Putamen (tissue), 1 donor: ENCODE measurements around the gene AR.

Experiments used
- DNase-seq: peaks from one replicate; pipeline ENCODE4 v3.0.0-alpha.2; 2016; ENCODE audit warnings: low spot score

AR gene, protein sequence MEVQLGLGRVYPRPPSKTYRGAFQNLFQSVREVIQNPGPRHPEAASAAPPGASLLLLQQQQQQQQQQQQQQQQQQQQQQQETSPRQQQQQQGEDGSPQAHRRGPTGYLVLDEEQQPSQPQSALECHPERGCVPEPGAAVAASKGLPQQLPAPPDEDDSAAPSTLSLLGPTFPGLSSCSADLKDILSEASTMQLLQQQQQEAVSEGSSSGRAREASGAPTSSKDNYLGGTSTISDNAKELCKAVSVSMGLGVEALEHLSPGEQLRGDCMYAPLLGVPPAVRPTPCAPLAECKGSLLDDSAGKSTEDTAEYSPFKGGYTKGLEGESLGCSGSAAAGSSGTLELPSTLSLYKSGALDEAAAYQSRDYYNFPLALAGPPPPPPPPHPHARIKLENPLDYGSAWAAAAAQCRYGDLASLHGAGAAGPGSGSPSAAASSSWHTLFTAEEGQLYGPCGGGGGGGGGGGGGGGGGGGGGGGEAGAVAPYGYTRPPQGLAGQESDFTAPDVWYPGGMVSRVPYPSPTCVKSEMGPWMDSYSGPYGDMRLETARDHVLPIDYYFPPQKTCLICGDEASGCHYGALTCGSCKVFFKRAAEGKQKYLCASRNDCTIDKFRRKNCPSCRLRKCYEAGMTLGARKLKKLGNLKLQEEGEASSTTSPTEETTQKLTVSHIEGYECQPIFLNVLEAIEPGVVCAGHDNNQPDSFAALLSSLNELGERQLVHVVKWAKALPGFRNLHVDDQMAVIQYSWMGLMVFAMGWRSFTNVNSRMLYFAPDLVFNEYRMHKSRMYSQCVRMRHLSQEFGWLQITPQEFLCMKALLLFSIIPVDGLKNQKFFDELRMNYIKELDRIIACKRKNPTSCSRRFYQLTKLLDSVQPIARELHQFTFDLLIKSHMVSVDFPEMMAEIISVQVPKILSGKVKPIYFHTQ

GRCh38 chrX:67543818-67544217 lies at the start of gene AR:
TSS of gene AR (plus strand) at chrX:67544021. CDS start at chrX:67545147, 1,126 bp downstream.
- no peak for DNase-seq

DNA sequence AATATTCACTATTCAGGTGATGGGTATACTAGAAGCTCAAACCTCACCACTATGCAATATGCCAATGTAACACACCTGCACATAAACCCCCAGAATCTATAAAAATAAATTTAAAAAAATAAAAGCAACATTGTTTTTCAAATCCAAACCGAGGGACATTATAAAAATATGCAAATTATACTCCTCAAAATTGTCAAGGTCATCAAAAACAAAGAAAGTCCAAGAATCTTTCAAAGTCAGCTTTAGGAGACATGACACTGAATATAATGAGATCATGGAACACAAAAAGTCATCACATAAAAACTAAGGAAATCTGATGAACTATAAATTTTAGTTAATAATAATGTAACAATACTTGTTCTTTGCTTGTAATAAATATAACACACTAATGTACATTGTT lies 43.2 kb upstream of the AR start:
- DNase-seq: no peak

DNA sequence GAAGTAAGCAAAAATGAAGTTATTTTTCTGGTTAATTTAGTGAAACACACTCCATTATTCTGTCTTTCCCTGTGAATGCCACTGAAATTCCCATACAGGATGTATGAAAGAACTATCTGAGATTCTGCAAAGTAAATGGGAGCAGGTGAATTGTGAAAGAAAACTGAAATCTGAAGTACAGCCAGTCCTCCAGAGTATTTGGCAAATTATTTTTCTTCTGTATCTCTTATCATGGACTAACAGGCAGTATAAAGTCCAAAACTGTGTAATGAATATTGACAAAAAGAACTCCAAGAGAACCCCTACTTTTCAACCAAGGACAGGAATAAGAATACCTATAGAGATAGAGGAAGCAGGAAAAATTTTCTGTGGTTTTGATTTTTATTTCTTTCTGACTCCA lies 40.8 kb upstream of the AR start:
- no peak for DNase-seq

DNA sequence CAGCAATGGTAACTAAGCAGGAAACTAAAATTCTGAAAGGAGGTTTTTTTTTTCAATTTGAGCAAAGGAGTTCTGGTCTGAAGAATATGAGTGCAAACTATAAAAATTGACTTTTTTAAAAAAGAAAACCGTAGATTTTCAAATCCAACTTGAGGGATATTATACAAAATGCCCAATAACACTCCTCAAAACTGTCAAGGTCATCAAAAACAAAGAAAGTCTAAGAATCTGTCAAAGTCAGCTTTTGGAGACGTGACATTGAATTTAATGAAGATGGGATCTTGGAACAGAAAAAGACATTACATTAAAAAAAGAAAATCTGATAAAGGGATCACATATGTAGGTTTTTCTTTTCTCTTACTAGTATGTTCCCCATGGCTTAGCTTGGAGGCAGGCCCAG lies 40.4 kb upstream of the AR start:
- DNase-seq: no peak

GRCh38 chrX:67520671-67521070 lies 23.1 kb upstream of the AR start:
- DNase-seq: no peak

- DNase-seq: no peak
Observed at GRCh38 chrX:67523002-67523681, 20.7 kb upstream of the AR start.

- no peak for DNase-seq
Observed at GRCh38 chrX:67523932-67524331, 19.9 kb upstream of the AR start.

GRCh38 chrX:67524428-67524827 lies 19.4 kb upstream of the AR start:
- no peak for DNase-seq

- no peak for DNase-seq
Observed at GRCh38 chrX:67524950-67525691, 18.7 kb upstream of the AR start.

GRCh38 chrX:67536564-67536963 lies 7.3 kb upstream of the AR start:
- no peak for DNase-seq

GRCh38 chrX:67538383-67538782 lies 5.4 kb upstream of the AR start:
- DNase-seq: no peak

GRCh38 chrX:67544281-67545035 lies 637 bp downstream of the AR start:
- no peak for DNase-seq

DNA sequence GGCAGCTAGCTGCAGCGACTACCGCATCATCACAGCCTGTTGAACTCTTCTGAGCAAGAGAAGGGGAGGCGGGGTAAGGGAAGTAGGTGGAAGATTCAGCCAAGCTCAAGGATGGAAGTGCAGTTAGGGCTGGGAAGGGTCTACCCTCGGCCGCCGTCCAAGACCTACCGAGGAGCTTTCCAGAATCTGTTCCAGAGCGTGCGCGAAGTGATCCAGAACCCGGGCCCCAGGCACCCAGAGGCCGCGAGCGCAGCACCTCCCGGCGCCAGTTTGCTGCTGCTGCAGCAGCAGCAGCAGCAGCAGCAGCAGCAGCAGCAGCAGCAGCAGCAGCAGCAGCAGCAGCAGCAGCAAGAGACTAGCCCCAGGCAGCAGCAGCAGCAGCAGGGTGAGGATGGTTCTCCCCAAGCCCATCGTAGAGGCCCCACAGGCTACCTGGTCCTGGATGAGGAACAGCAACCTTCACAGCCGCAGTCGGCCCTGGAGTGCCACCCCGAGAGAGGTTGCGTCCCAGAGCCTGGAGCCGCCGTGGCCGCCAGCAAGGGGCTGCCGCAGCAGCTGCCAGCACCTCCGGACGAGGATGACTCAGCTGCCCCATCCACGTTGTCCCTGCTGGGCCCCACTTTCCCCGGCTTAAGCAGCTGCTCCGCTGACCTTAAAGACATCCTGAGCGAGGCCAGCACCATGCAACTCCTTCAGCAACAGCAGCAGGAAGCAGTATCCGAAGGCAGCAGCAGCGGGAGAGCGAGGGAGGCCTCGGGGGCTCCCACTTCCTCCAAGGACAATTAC lies 1.4 kb downstream of the AR start:
- DNase-seq: no peak

DNA sequence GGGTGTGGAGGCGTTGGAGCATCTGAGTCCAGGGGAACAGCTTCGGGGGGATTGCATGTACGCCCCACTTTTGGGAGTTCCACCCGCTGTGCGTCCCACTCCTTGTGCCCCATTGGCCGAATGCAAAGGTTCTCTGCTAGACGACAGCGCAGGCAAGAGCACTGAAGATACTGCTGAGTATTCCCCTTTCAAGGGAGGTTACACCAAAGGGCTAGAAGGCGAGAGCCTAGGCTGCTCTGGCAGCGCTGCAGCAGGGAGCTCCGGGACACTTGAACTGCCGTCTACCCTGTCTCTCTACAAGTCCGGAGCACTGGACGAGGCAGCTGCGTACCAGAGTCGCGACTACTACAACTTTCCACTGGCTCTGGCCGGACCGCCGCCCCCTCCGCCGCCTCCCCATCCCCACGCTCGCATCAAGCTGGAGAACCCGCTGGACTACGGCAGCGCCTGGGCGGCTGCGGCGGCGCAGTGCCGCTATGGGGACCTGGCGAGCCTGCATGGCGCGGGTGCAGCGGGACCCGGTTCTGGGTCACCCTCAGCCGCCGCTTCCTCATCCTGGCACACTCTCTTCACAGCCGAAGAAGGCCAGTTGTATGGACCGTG lies 2.2 kb downstream of the AR start:
- DNase-seq: no peak

DNA sequence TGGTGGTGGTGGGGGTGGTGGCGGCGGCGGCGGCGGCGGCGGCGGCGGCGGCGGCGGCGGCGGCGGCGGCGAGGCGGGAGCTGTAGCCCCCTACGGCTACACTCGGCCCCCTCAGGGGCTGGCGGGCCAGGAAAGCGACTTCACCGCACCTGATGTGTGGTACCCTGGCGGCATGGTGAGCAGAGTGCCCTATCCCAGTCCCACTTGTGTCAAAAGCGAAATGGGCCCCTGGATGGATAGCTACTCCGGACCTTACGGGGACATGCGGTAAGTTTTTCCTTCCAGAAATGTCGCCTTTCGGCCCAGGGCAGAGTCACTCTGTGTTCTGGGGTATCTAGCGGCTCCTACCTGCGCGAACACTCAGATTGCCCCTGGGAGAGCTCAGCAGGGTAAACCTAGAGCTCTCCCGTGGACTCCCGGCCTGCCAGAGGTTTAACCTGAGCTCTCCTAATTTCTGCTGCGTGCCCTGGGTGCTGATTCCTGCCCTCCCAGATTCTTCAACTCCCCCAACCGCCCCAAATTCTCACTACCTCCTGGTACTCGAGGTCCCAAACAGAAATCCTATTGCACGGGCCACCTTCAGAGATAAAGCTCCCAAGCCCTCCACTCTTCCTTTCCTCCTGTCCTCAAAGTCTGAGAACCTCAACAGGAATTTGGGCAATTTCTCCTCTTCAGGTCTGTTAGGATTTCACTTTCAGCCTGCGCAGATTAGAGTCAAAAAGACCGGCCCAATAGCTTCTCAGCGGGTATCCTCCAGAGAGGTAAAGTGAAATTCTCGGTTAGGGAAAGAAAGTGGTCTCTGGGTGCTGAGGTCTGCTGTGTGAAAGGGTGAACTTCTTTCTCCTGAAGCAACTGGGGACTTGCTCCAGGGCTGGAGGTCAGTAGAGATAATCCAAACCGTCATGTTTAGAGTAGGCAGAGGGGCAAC lies 2.9 kb downstream of the AR start:
- no peak for DNase-seq

GRCh38 chrX:67555578-67556203 lies 11.9 kb downstream of the AR start:
- no peak for DNase-seq

DNA sequence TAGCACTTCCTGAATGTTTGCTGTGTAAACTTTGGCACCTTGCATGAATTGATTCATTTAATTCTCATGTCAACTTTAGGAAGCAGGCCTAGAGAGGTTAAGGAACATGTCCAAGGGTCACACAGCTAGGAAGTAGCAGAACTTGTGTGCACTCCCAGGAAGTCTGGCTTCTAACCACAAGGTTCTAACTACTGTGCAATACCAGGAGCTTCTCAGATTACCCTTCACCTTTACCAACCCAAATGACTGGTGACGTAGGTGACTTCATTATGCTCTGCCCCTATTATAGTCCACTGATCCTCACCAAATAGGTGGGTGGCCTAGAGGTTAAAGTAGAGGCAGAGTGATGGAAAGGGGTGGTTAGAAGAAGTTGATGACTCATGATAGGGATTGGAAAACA lies 14.4 kb downstream of the AR start:
- no peak for DNase-seq
